ES-I3 (cell line): ENCODE data around the gene ANGPTL4.

Experiments
- H3K36me3 ChIP-seq: 2 replicates; pipeline ENCODE4 v1.6.1; 2013; ENCODE audit warnings: mild to moderate bottlenecking, low read length, control low read depth, moderate library complexity; ENCODE audit not compliant: insufficient read depth
- H3K4me1 ChIP-seq: 2 replicates; pipeline ENCODE4 v1.6.1; 2013; ENCODE audit warnings: mild to moderate bottlenecking, control low read depth, low read length; ENCODE audit not compliant: insufficient read depth
- H3K9ac ChIP-seq: 2 replicates; pipeline ENCODE4 v1.6.1; 2013; ENCODE audit warnings: low read depth, mild to moderate bottlenecking, low read length, moderate library complexity
- H3K9me3 ChIP-seq: 2 replicates; pipeline ENCODE4 v1.6.1; 2013; ENCODE audit warnings: mild to moderate bottlenecking, low read length, moderate library complexity; ENCODE audit not compliant: control insufficient read depth, insufficient read depth

ANGPTL4 gene

DNA sequence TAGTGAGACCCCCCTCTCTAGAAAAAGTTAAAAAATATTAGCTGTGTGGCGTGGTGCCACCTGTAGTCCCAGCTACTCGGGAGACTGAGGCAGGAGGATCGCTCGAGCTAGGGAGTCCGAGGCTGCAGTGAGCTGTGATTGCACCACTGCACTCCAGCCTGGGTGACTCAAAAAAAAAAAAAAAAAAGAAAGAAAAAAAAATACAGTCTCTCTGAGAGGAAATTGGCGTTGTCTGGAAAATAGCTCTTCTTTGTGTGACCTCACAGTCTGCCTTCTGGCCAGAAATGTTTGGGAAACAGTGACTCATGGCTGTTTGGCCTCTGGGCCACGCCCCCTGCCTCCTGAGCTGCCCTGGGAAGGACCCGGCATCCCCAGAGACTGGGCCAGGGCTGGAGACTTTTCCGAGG, 59.9 kb downstream of the ANGPTL4 start:
- no peaks in the 10 kb centered on the region for H3K9me3 ChIP-seq
- H3K4me1 ChIP-seq = peaks cover 8% of the 10 kb centered on the region; the same call in 1 of the 2 replicates
- H3K36me3 ChIP-seq = no peaks in the 10 kb centered on the region
- H3K9ac ChIP-seq = no peak overlapping the region
